GM18526 (cell line): ENCODE data around the gene ARPC3.

Experiments used
- POLR2A ChIP-seq: IDR thresholded peaks from 3 replicates; pipeline ENCODE4 v1.6.1; 2011; ENCODE audit not compliant: insufficient read length; ENCODE audit errors: extremely low read depth

Gene ARPC3

GRCh38 chr12:110424237-110424636 lies 25.9 kb downstream of the ARPC3 start:
- no peak for TF ChIP-seq POLR2A

- TF ChIP-seq POLR2A, result no peak
Measured at GRCh38 chr12:110421701-110422100, 28.4 kb downstream of the ARPC3 start.

GRCh38 chr12:110421159-110421661 lies 28.9 kb downstream of the ARPC3 start:
- TF ChIP-seq POLR2A, result no peak

- TF ChIP-seq POLR2A, result peak; percentile 50
Measured at GRCh38 chr12:110403976-110404682, 46.0 kb downstream of the ARPC3 start.

GRCh38 chr12:110403146-110403975 lies 46.8 kb downstream of the ARPC3 start, which contains the start of gene ANAPC7:
ANAPC7 (minus strand) TSS chr12:110403708; CDS start chr12:110403627, 81 bp downstream.
- peak; percentile 77 for TF ChIP-seq POLR2A
